ENCODE data around the gene GSDMA.
A peak's percentile ranks its signal among the peaks of the same experiment; 100 is the strongest.

The GSDMA gene

GRCh38 chr17:39963829-39964228, 1.0 kb downstream of the GSDMA start:
- DNase-seq, result peak in 1 of 5 donors; percentile 38

- no peak for DNase-seq
Measured at GRCh38 chr17:39965017-39965699, 2.4 kb downstream of the GSDMA start.

GRCh38 chr17:39966771-39967170, 4.0 kb downstream of the GSDMA start:
- no peak for DNase-seq

- no peak for DNase-seq
Measured at GRCh38 chr17:39968761-39969160, 6.0 kb downstream of the GSDMA start.

- DNase-seq, result no peak
Measured at GRCh38 chr17:39969375-39969774, 6.6 kb downstream of the GSDMA start.

DNA sequence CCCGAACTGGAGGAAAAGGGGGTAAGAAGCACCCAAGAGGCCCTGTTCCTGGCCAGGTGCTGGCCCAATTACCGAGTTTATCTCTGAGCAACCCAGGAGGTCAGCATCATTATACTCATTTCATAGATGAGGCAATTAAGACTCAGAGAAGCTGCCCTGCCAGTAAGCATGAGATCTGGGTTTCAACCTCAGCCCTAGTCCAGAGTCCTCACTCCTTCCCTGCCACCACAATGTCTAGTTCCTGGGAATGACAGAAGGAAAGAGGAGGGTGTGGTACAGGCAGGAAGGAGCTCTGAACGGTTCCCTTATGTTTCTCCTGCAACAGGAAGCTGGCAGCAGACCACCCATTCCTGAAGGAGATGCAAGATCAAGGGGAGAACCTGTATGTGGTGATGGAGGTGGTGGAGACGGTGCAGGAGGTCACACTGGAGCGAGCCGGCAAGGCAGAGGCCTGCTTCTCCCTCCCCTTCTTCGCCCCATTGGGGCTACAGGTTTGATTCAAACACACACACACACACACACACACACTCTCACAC, 7.4 kb downstream of the GSDMA start:
- DNase-seq, result no peak

GRCh38 chr17:39971076-39971603, 8.3 kb downstream of the GSDMA start:
- DNase-seq, result no peak

DNA sequence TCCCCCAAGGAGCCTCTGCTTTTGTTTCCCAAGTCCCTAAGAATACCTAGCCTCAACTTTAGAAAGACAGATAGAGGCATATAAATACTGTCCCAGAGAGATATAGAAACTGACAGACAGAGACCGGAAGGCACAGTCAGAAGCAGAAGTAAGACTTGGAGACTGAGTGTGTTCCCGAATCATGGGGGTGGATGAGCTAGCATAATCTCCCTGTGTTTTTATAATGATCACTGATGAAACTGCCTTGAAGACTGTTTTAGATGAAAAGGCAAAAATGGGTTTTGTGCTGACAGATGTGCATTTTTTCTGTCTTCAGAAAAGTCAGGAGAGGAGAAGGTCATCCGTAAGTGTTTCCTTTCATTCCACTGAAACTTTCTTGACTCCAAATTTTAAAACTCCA, 9.5 kb downstream of the GSDMA start:
- no peak for DNase-seq

- DNase-seq, result no peak
Measured at GRCh38 chr17:39973496-39973895, 10.7 kb downstream of the GSDMA start.

- no peak for DNase-seq
Measured at GRCh38 chr17:39974433-39974832, 11.6 kb downstream of the GSDMA start.

DNA sequence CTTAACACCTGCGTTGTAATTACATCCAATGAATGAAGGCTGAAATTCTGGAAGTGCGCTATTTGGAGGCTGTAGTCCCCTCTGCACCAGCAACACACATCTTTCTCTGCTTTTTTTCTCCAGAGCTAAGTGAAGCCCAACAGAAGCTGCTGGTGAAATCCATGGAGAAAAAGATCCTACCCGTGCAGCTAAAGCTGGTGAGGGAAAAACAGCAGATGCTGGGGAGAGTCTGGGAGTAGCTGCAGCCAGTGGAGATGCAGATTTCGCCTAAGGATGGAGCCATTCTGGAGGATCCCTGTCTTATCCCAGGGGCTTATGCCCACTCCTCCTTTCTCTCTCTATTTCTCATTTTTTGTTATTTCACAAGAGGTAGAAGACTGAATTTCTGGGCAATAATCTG, 13.0 kb downstream of the GSDMA start:
- no peak for DNase-seq

DNA sequence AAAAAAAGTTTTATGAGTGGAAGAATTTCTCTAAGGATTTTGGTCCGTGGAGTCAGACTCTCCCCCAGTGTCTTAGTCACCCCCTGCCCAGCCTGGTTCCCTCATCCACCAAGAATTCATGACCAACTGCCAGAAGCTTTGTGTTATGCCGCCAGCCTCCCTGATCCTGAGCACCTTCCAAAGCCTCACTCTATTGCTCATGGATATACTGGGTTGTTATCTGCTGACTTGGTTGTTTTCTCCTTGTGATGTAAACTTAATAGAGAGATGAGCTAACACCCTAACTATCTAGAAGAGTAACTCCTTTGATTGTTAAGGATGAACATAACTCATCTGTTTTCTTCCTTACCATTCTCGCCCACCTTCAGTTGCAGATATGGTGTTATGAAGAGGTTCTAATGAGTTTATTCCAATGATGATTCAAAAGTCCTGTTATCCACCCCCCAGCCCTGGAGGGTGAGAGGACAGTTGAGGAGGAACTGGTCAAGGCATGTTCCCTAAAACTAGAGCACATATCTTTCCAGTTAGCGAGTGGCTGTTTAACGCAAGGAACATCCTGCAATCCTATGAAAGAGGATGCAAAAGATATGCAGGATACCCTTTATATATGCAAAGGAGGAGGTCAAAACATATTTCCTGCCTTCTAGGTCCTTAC, 16.3 kb downstream of the GSDMA start:
- DNase-seq, result no peak

GRCh38 chr17:39979893-39980350, 17.1 kb downstream of the GSDMA start:
- DNase-seq, result no peak

DNA sequence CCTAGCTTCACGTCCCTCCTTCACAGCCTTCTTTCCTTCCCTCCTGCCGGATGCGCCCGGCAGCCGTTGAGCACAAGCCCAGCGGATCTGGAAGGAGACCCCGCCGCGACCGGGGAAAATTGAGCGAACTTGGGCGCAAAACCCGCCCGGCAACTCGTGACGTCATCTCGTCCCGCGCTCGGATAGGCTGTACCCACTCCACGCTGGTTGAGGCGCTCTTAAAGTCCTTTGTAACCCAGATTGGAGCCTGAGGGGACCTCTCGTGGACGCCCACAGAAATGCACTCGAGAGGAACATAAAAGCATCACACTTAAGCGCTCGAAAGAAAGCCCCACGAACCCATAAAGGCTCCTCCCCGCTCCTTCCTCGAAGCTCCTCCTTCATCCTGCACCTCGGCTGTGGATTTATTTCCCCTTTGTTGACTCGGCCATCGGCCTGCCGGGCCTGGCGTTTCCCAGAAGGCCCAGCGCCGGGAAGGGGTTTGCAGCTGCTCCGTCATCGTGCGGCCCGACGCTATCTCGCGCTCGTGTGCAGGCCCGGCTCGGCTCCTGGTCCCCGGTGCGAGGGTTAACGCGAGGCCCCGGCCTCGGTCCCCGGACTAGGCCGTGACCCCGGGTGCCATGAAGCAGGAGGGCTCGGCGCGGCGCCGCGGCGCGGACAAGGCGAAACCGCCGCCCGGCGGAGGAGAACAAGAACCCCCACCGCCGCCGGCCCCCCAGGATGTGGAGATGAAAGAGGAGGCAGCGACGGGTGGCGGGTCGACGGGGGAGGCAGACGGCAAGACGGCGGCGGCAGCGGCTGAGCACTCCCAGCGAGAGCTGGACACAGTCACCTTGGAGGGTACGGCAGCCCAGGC, 17.8 kb downstream of the GSDMA start, which contains the start of gene PSMD3:
TSS of gene PSMD3 (plus strand) at position 457 of the 856 bp plus-strand sequence. CDS start at position 621, 164 bp downstream.
- DNase-seq, result peak; percentile 93 to 99 (median 97)

DNA sequence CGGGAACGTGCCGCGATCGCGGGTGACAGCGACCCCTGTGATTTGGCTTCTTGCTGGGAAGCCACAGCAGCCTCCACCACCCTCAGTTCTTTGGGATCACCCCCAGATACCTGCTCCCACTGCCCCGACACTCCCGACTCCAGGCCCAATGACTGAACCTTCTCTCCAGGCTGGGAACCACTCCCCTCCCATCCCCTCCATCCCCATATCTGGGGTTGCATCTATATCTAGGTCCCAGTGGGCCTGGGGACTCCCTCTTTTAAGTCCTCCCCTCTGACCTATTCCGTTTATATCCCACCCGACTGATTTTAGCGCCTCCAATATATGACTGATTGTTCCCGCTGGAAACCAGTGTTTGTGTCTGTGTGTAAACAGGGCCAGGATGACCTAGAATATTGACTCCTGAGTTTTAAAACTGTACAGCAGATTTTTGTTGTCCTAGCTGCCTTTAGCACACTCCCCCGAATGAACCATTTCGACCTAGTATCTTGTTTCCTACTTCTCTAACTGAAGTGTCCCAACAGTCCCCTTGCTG, 18.5 kb downstream of the GSDMA start:
- DNase-seq, result no peak

- DNase-seq, result no peak
Measured at GRCh38 chr17:39981766-39982375, 19.1 kb downstream of the GSDMA start.

DNA sequence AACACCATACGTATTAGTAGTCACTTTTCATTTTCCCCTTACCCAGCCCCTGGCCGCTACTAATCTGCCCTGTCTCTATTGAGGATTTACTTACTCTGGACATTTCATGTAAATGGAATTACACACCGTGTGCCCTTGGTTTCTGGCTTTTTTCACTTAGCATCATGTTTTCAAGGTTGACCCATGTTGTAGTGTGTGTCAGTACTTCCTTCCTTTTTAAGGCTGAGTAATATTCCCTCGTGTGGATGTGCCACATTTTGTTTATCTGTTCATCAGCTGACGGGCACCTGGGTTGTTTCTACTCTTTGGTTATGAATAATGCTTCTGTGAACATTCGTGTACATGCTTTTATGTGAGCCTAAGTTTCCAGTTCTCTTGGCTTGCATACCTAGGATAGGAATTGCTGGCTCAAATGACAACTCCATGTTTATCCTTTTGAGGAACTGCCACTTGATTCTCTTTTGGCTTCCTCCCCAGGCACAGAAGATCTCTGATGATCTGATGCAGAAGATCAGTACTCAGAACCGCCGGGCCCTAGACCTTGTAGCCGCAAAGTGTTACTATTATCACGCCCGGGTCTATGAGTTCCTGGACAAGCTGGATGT, 25.5 kb downstream of the GSDMA start:
- DNase-seq, result no peak

- DNase-seq, result no peak
Measured at GRCh38 chr17:39994448-39994847, 31.6 kb downstream of the GSDMA start.

GRCh38 chr17:39995438-39995837, 32.6 kb downstream of the GSDMA start:
- DNase-seq, result no peak

DNA sequence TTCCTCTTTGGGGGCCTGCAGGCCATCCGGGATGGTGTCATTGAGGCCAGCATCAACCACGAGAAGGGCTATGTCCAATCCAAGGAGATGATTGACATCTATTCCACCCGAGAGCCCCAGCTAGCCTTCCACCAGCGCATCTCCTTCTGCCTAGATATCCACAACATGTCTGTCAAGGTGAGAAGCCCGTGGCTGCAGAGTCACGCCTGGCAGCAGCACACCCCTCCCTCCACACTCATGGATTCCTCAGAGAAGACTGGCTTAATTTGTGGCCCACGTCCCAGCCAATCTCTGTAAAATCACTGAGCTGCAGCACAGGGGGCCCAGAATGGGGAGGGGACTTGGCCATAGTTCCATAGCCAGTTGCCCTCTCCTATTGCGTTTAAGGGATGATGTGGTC, 33.4 kb downstream of the GSDMA start:
- no peak for DNase-seq

DNA sequence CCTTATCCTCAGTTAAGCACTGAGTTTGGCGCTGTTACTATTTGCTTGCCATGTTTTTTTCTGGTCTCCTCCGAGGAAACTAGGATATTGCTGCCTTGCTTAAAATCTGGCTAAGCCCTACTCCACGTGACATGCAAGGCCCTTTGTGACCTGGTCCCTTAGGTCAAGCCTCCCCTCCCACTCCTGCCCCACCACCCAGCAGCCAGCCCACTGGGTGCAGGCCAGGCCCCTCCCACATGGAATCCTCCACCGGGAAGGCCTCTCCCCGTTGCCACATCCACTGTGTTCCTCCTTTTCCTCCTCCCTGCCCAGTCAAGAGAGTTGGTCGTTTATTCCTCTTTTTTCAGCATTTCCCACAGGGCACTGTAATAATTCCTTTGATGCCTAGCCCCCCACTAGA, 34.0 kb downstream of the GSDMA start:
- no peak for DNase-seq

DNA sequence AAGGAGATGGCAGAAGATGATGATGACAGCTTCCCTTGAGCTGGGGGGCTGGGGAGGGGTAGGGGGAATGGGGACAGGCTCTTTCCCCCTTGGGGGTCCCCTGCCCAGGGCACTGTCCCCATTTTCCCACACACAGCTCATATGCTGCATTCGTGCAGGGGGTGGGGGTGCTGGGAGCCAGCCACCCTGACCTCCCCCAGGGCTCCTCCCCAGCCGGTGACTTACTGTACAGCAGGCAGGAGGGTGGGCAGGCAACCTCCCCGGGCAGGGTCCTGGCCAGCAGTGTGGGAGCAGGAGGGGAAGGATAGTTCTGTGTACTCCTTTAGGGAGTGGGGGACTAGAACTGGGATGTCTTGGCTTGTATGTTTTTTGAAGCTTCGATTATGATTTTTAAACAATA, 34.7 kb downstream of the GSDMA start:
- no peak for DNase-seq

Measured in T-helper 1 cell (primary cell).